H9 (cell line): ENCODE results near the gene CFAP100. TPM values are rescaled to one million over a fixed set of nuclear protein-coding genes. Genes with fewer than 3 reads are reported as not detected.

Experiments
- DNase-seq: peaks from one replicate; pipeline ENCODE4 v3.0.0-alpha.2; 2017
- H2AFZ ChIP-seq: one replicate; pipeline ENCODE4 v1.6.1; 2013; ENCODE audit warnings: mild to moderate bottlenecking, low read length, control low read depth, moderate library complexity
- H2AK5ac ChIP-seq: 2 replicates; pipeline ENCODE4 v1.6.1; 2013; ENCODE audit warnings: low read length, control low read depth, mixed read lengths; ENCODE audit not compliant: insufficient read length
- H2BK120ac ChIP-seq: one replicate; pipeline ENCODE4 v1.6.1; 2013; ENCODE audit warnings: low read depth, mild to moderate bottlenecking, low read length, control low read depth, inconsistent platforms; ENCODE audit not compliant: poor library complexity, severe bottlenecking
- H2BK12ac ChIP-seq: 2 replicates; pipeline ENCODE4 v1.6.1; 2013; ENCODE audit warnings: low read length, control low read depth, mixed read lengths, low read depth; ENCODE audit not compliant: insufficient read length
- H2BK15ac ChIP-seq: 2 replicates; pipeline ENCODE4 v1.6.1; 2013; ENCODE audit warnings: low read depth, low read length, control low read depth
- H2BK20ac ChIP-seq: one replicate; pipeline ENCODE4 v1.6.1; 2013; ENCODE audit warnings: low read depth, mild to moderate bottlenecking, low read length, control low read depth, inconsistent platforms; ENCODE audit not compliant: poor library complexity, severe bottlenecking
- H2BK5ac ChIP-seq: 2 replicates; pipeline ENCODE4 v1.6.1; 2013; ENCODE audit warnings: low read length, control low read depth, mixed read lengths; ENCODE audit not compliant: insufficient read length
- H3K14ac ChIP-seq: 2 replicates; pipeline ENCODE4 v1.6.1; 2013; ENCODE audit warnings: low read length, control low read depth; ENCODE audit not compliant: insufficient read depth
- H3K18ac ChIP-seq: 2 replicates; pipeline ENCODE4 v1.6.1; 2013; ENCODE audit warnings: low read depth, mild to moderate bottlenecking, mixed read lengths, low read length, control low read depth; ENCODE audit not compliant: insufficient read length
- H3K23ac ChIP-seq: 2 replicates; pipeline ENCODE4 v1.6.1; 2013; ENCODE audit warnings: low read length, control low read depth, mixed read lengths, low read depth; ENCODE audit not compliant: insufficient read length
- H3K23me2 ChIP-seq: 2 replicates; pipeline ENCODE4 v1.6.1; 2013; ENCODE audit warnings: low read depth, mild to moderate bottlenecking, mixed read lengths, low read length, control low read depth; ENCODE audit not compliant: insufficient read length, poor library complexity, severe bottlenecking
- H3K27ac ChIP-seq: 2 replicates; pipeline ENCODE4 v1.5.1; 2013; ENCODE audit warnings: low read length, control low read depth, mixed read lengths, low read depth; ENCODE audit not compliant: insufficient read length
- H3K27me3 ChIP-seq: 2 replicates; pipeline ENCODE4 v1.6.1; 2013; ENCODE audit warnings: low read length, control low read depth, inconsistent platforms; ENCODE audit not compliant: insufficient read depth
- H3K4ac ChIP-seq: 2 replicates; pipeline ENCODE4 v1.6.1; 2013; ENCODE audit warnings: low read depth, mild to moderate bottlenecking, control low read depth, inconsistent platforms, low read length, moderate library complexity
- H3K4me1 ChIP-seq: 2 replicates; pipeline ENCODE4 v1.6.1; 2013; ENCODE audit warnings: low read length, control low read depth, inconsistent platforms; ENCODE audit not compliant: insufficient read depth
- H3K4me2 ChIP-seq: 2 replicates; pipeline ENCODE4 v1.6.1; 2013; ENCODE audit warnings: low read length, control low read depth, mixed read lengths; ENCODE audit not compliant: insufficient read length, insufficient read depth
- H3K56ac ChIP-seq: 2 replicates; pipeline ENCODE4 v1.6.1; 2013; ENCODE audit warnings: low read depth, mild to moderate bottlenecking, mixed read lengths, low read length, control low read depth; ENCODE audit not compliant: insufficient read length
- H3K79me1 ChIP-seq: 2 replicates; pipeline ENCODE4 v1.6.1; 2013; ENCODE audit warnings: low read depth, mild to moderate bottlenecking, moderate library complexity, low read length, control low read depth, inconsistent platforms; ENCODE audit not compliant: insufficient read depth, poor library complexity, severe bottlenecking
- H3K79me2 ChIP-seq: 2 replicates; pipeline ENCODE4 v1.6.1; 2013; ENCODE audit warnings: low read length, control low read depth, inconsistent platforms; ENCODE audit not compliant: insufficient read depth
- H3K9ac ChIP-seq: 2 replicates; pipeline ENCODE4 v1.6.1; 2013; ENCODE audit warnings: low read length, control low read depth, mixed read lengths; ENCODE audit not compliant: insufficient read length; ENCODE audit errors: extremely low read depth
- H3K9me3 ChIP-seq: one replicate; pipeline ENCODE4 v1.6.1; 2013; ENCODE audit warnings: low read depth, low read length, inconsistent platforms; ENCODE audit not compliant: control insufficient read depth
- H3T11ph ChIP-seq: one replicate; pipeline ENCODE4 v1.6.1; 2013; ENCODE audit warnings: mild to moderate bottlenecking, low read length, control low read depth, inconsistent platforms
- H4K20me1 ChIP-seq: one replicate; pipeline ENCODE4 v1.6.1; 2013; ENCODE audit not compliant: control insufficient read depth, insufficient read length, insufficient read depth
- H4K5ac ChIP-seq: 2 replicates; pipeline ENCODE4 v1.6.1; 2013; ENCODE audit warnings: low read depth, mild to moderate bottlenecking, mixed read lengths, low read length, control low read depth; ENCODE audit not compliant: insufficient read length
- H4K8ac ChIP-seq: replicated peaks from 2 replicates; pipeline ENCODE4 v1.6.1; 2013; ENCODE audit warnings: low read length, control low read depth, mixed read lengths, low read depth; ENCODE audit not compliant: insufficient read length
- H4K91ac ChIP-seq: 2 replicates; pipeline ENCODE4 v1.6.1; 2013; ENCODE audit warnings: low read depth, mild to moderate bottlenecking, moderate library complexity, mixed read lengths, low read length, control low read depth; ENCODE audit not compliant: insufficient read length
- H3K27ac Mint-ChIP-seq, 3 experiments: 2 replicates in 2 of 3; 3 replicates in 1 of 3; pipeline ENCODE4 v1.8.0; 2020 to 2021; ENCODE audit warnings: mixed read lengths in 3 of 3, mild to moderate bottlenecking in 1 of 3, moderate library complexity in 1 of 3
- H3K27me3 Mint-ChIP-seq: 2 replicates; pipeline ENCODE4 v1.8.0; 2021; ENCODE audit warnings: low read depth, mild to moderate bottlenecking, moderate library complexity, mixed read lengths
- H3K36me3 Mint-ChIP-seq, 3 experiments: 2 replicates in 2 of 3; 3 replicates in 1 of 3; pipeline ENCODE4 v1.8.0; 2020 to 2021; ENCODE audit warnings: low read depth in 3 of 3, mixed read lengths in 3 of 3; ENCODE audit not compliant: insufficient read depth in 1 of 3
- H3K4me1 Mint-ChIP-seq, 2 experiments: 2 replicates each; pipeline ENCODE4 v1.8.0; 2020; ENCODE audit warnings: mixed read lengths in 2 of 2
- H3K4me3 Mint-ChIP-seq, 2 experiments: 2 replicates in 1 of 2; 3 replicates in 1 of 2; pipeline ENCODE4 v1.8.0; 2020 to 2021; ENCODE audit warnings: mild to moderate bottlenecking in 2 of 2, mixed read lengths in 2 of 2, moderate library complexity in 1 of 2
- H3K9me3 Mint-ChIP-seq, 2 experiments: 2 replicates in 1 of 2; 3 replicates in 1 of 2; pipeline ENCODE4 v1.8.0; 2020; ENCODE audit warnings: mild to moderate bottlenecking in 2 of 2, mixed read lengths in 2 of 2, moderate library complexity in 1 of 2
- WGBS: extraction: QIAGEN DNeasy Blood & Tissue Kit; methylation state at CpG from one replicate; pipeline ENCODE4 v1.1.7; 2013; ENCODE audit warnings: missing lambda C conversion rate, low lambda C conversion rate, mixed read lengths; ENCODE audit not compliant: insufficient read length; ENCODE audit errors: extremely low coverage; 5-methylcytosine and 5-hydroxymethylcytosine counted together
- total RNA-seq: library from RNA; stranded (reverse); gene quantifications from 2 replicates; pipeline ENCODE4 v1.2.1, GENCODE V29; 2021
- TF ChIP-seq, protein P1 (sequence below): fragments of 200-600 bp; sonication (generic); conservative IDR thresholded peaks from 3 replicates; pipeline ENCODE4 v1.8.0; 2021; ENCODE audit warnings: antibody characterized with exemption, mild to moderate bottlenecking

CFAP100 gene
- total RNA-seq, 1 experiment from 2014 or later: 0.44 TPM

GRCh38 chr3:126402178-126402577 lies 7.5 kb downstream of the CFAP100 start:
- Histone ChIP-seq H4K8ac (no peak overlapping the region), H4K91ac (no peak overlapping the region), H3K27ac (no peak overlapping the region), H3K4me2 (no peak overlapping the region), H2BK15ac (no peak overlapping the region), H3K27me3 (no peaks in the 10 kb centered on the region), H3K23ac (no peak overlapping the region), H3K9ac (no peak overlapping the region), H2BK120ac (no peak overlapping the region), H3K4ac (no peak overlapping the region), H4K20me1 (no peaks in the 10 kb centered on the region), H3K79me1 (no peaks in the 10 kb centered on the region), H4K5ac (no peak overlapping the region), H3K14ac (no peak overlapping the region), H3K9me3 (no peaks in the 10 kb centered on the region), H2BK12ac (no peak overlapping the region), H2AK5ac (no peak overlapping the region), H3K79me2 (no peaks in the 10 kb centered on the region), H3K4me1 (no peaks in the 10 kb centered on the region; the same call in 1 of the 2 replicates), H2AFZ (no peak overlapping the region), H3T11ph (no peak overlapping the region), H3K18ac (no peak overlapping the region), H2BK5ac (no peak overlapping the region), H3K23me2 (no peaks in the 10 kb centered on the region), H2BK20ac (no peak overlapping the region), H3K56ac (no peak overlapping the region)
- H3K9me3 Mint-ChIP-seq: no peaks in the 10 kb centered on the region
- no CpG with 5 or more reads among the region's 6 CpGs for WGBS
- H3K27me3 Mint-ChIP-seq: peaks cover 9% of the 10 kb centered on the region
- H3K27ac Mint-ChIP-seq: peak overlapping the region in 1 of 3 experiments; percentile 37; a peak in 1 of 7 replicates
- TF ChIP-seq, protein P1, sequence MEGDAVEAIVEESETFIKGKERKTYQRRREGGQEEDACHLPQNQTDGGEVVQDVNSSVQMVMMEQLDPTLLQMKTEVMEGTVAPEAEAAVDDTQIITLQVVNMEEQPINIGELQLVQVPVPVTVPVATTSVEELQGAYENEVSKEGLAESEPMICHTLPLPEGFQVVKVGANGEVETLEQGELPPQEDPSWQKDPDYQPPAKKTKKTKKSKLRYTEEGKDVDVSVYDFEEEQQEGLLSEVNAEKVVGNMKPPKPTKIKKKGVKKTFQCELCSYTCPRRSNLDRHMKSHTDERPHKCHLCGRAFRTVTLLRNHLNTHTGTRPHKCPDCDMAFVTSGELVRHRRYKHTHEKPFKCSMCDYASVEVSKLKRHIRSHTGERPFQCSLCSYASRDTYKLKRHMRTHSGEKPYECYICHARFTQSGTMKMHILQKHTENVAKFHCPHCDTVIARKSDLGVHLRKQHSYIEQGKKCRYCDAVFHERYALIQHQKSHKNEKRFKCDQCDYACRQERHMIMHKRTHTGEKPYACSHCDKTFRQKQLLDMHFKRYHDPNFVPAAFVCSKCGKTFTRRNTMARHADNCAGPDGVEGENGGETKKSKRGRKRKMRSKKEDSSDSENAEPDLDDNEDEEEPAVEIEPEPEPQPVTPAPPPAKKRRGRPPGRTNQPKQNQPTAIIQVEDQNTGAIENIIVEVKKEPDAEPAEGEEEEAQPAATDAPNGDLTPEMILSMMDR: no peak
- no peak for DNase-seq
- H3K36me3 Mint-ChIP-seq: peaks cover 0 to 5% (median 0%) of the 10 kb centered on the region in 3 experiments; a peak in 1 of 7 replicates
- peaks cover 17 to 21% of the 10 kb centered on the region in 2 experiments for H3K4me1 Mint-ChIP-seq
- H3K4me3 Mint-ChIP-seq: peak overlapping the region in 1 of 2 experiments; percentile 18; a peak in 3 of 5 replicates
